ENCODE data around the gene NEURL2.
"Not testable (repeated sequence)": the region's sequence is repeated elsewhere in the genome, so short reads cannot be mapped to it uniquely, and the experiment has no call there.

The NEURL2 gene

GRCh38 chr20:45934586-45935415 is 43.8 kb upstream of the NEURL2 start, which contains the start of gene PCIF1:
TSS of gene PCIF1 (plus strand) at chr20:45934683. CDS start at chr20:45939000, 4,317 bp downstream.
- DNase-seq (ENCODE audit: low read depth), result peak; percentile 88
- H3K4me3 ChIP-seq (ENCODE audit: low read length), result peak within 1 kb of the TSS; percentile 90
- TF ChIP-seq, protein P1, sequence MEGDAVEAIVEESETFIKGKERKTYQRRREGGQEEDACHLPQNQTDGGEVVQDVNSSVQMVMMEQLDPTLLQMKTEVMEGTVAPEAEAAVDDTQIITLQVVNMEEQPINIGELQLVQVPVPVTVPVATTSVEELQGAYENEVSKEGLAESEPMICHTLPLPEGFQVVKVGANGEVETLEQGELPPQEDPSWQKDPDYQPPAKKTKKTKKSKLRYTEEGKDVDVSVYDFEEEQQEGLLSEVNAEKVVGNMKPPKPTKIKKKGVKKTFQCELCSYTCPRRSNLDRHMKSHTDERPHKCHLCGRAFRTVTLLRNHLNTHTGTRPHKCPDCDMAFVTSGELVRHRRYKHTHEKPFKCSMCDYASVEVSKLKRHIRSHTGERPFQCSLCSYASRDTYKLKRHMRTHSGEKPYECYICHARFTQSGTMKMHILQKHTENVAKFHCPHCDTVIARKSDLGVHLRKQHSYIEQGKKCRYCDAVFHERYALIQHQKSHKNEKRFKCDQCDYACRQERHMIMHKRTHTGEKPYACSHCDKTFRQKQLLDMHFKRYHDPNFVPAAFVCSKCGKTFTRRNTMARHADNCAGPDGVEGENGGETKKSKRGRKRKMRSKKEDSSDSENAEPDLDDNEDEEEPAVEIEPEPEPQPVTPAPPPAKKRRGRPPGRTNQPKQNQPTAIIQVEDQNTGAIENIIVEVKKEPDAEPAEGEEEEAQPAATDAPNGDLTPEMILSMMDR (conservative IDR thresholded peaks at IDR 0.05; ENCODE audit: low read depth, low read length), result no peak

- peak overlapping the region; percentile 90 for H3K4me3 ChIP-seq (ENCODE audit: low read length)
- TF ChIP-seq, protein P1 (conservative IDR thresholded peaks at IDR 0.05; ENCODE audit: low read depth, low read length), result no peak
- no peak for DNase-seq (ENCODE audit: low read depth)
These were observed 43.1 kb upstream of the NEURL2 start for GRCh38 chr20:45934046-45934585.

DNA sequence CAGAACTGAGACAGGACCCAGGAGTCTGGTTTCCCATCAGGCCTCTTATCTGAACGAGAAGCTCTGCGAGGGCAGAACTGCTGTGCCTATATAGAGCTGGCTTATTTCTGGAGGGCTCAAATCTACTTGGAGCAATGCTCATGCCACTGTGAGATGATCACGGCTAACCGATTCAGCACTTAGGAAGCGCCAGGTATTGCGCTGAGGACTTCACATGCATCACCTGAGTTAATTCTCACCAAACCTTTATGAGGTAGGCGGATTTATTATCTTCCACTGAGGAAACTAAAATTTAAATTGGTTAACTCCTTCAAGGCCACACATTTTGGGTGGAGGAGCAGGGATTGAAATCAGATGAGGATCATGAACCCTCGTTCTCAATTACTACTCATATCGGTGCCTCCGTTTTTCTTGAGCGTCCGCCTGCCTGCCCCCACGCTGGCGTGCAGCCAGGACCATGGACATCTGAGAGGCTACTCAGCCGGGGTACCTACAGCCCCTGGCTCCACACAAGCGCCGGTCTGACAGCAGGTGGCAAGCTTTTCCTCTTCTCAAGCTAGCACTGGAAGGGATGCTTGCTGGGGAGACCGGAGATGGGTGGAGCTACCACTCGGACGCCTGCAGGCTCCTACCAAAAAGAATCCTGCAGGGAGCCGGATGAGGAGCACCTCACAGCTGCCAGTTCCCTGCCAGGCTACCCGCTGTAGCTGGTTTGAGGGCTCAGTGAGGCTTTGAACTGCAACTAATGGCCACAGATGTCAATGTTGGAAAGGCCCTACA is 42.4 kb upstream of the NEURL2 start:
- DNase-seq (ENCODE audit: low read depth), result no peak
- TF ChIP-seq, protein P1 (conservative IDR thresholded peaks at IDR 0.05; ENCODE audit: low read depth, low read length), result peak; percentile 42
- H3K4me3 ChIP-seq (ENCODE audit: low read length), result peak overlapping the region; percentile 90

DNA sequence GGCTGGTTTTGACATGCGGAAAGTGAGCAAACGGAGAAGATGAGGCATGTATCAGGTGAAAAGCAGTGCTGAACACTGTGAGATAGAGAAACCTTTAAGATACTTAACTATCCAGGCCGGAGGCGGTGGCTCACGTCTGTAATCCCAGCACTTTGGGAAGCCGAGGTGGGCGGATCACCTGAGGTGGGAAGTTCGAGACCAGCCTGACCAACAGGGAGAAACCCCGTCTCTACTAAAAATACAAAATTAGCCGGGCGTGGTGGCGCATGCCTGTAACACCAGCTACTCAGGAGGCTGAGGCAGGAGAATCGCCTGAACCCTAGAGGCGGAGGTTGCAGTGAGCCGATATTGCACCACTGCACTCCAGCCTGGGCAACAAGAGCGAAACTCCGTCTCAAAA is 40.7 kb upstream of the NEURL2 start:
- DNase-seq (ENCODE audit: low read depth), result not testable (repeated sequence)

DNA sequence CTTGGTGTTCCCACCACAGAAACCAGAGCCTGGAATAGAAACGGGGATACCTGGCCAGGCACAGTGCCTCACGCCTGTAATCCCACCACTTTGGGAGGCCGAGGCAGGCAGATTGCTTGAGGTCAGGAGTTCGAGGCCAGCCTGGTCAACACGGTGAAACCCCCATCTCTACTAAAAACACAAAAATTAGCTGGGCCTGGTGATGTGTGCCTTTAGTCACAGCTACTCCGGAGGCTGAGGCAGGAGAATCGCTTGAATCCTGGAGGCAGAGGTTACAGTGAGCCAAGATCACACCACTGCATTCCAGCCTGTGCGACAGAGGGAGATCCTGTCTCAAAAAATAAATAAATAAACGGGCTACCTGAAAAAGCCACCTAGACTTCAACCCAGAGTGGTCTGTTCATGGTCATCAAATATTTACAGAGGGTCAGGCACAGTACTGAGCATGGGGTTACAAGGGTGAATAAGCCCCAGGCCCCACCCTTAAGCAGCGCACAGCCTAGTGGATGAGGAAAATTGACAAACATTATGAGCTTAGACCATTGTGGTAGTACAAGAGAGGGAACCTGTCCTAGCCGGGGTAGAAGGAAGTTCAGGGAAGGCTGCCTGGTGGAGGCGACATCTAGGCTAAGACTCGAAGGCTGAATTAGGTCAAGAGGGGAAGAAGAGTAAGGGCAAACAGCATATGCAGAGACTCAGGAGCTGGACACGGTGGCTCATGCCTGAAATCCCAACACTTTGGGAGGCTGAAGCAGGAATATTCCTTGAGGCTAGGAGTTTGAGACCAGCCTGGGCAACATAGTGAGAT is 36.3 kb upstream of the NEURL2 start:
- TF ChIP-seq, protein P1 (conservative IDR thresholded peaks at IDR 0.05; ENCODE audit: low read depth, low read length), result no peak

More for the DNA sequence above, 40.7 kb upstream of the NEURL2 start:
- not testable (repeated sequence) for H3K4me3 ChIP-seq (ENCODE audit: low read length)

DNA sequence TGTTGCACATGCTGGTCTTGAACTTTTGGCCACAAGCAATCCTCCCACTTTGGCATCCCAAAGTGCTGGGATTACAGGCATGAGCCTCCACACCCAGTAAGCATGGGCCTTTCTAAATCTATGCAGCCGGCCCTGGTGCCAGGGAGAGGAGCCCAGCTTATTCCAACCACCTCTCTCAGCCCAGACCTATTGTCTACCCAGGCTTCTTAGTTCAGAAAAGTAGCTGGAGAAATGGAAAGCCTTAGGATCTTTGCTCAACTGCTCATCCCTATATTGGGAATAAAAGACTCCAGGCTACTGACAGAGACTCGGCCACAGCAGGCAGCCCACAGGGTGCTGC is 35.7 kb upstream of the NEURL2 start:
- H3K4me3 ChIP-seq (ENCODE audit: low read length), result no peak overlapping the region
- TF ChIP-seq, protein P1 (conservative IDR thresholded peaks at IDR 0.05; ENCODE audit: low read depth, low read length), result no peak
- no peak for DNase-seq (ENCODE audit: low read depth)

More for the DNA sequence above, 36.3 kb upstream of the NEURL2 start:
- no peak overlapping the region for H3K4me3 ChIP-seq (ENCODE audit: low read length)
- DNase-seq (ENCODE audit: low read depth), result no peak
